HG02852 (cell line): ENCODE measurements around the gene ZNF525.
"Not testable (repeated sequence)": the region's sequence is repeated elsewhere in the genome, so short reads cannot be mapped to it uniquely, and the experiment has no call there.

ENCODE experiments used
- ATAC-seq: cut with Tn5 transposase; IDR thresholded peaks from one replicate; pipeline ENCODE4 v1.9.1; 2021; ENCODE audit warnings: mild to moderate bottlenecking, moderate library complexity; ENCODE audit not compliant: unreplicated experiment

Gene ZNF525

DNA sequence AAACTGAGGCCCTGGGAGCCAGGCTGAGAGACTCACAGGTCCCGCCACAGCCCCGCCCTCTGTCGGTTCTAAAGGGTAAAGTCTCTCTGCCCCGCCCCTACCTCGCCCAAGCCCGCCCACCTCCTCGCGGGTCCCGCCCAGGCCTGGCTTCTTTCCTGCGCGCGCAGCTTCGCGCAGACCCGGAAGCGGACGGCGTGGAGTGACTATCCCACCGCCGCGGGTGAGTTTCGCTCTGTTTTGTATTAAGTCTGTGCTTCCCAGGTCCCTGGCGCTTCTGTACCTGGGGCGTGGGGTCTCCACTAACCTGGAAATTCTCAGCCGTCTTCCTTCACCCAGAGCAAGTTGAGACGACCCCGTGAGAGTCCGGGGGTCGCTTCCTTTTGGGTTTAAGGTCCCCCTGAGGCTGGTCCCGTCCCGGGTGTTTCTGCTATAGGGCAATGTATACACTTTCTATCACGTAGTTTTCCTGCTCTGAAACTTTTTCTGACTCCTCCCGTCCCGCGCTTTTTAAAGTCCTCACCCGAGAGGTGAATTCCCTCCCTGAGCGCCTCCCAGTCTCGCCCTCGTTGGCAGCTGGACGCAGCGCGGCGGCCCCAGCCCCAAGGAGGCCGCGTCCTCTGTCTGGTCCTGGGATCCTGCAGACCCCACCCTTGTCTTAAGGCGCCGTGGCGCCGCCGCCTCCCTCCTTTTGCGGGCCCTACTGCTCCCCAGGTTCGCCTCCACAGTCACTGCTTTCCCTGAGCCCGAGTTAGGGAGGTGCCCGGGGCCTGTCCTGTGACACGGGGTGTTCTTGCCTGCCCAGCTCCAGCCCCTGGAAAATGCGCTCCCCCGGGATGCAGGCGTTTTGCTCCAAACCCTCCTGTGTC is 29.7 kb downstream of the ZNF525 start, which contains the start of gene ZNF765:
Gene ZNF765, plus strand, starts transcription at position 176 of the 866 bp plus-strand sequence. CDS start 2,867 bp downstream, outside the sequence.
- peak; percentile 77 for ATAC-seq

- ATAC-seq: not testable (repeated sequence)
These were observed 30.5 kb downstream of the ZNF525 start for GRCh38 chr19:53395840-53396524.

- no peak for ATAC-seq
These were observed 31.0 kb downstream of the ZNF525 start for GRCh38 chr19:53396525-53396868.

DNA sequence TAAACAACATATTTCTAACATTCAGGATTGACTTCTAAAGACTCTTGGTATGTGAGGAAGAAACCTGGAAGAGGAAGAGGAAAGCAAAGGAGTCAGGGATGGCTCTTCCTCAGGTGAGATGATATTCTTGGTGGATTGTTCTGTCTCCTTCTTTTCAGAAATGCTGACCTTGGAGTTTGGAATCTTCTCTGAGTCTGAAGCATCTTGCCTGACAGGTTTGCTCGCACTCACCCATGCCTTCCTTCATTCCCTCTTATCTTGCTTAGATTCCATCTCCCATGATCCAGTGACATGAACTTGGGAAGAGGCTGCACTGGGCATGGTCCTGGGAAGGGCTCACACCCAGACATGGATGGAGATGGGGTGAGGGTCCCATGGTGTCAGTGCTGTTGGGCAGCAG is 32.4 kb downstream of the ZNF525 start:
- not testable (repeated sequence) for ATAC-seq

GRCh38 chr19:53409505-53410204 is 44.1 kb downstream of the ZNF525 start:
- no peak for ATAC-seq

GRCh38 chr19:53420520-53421315 is 55.2 kb downstream of the ZNF525 start:
- not testable (repeated sequence) for ATAC-seq

- no peak for ATAC-seq
These were observed 57.0 kb downstream of the ZNF525 start for GRCh38 chr19:53422551-53422950.

DNA sequence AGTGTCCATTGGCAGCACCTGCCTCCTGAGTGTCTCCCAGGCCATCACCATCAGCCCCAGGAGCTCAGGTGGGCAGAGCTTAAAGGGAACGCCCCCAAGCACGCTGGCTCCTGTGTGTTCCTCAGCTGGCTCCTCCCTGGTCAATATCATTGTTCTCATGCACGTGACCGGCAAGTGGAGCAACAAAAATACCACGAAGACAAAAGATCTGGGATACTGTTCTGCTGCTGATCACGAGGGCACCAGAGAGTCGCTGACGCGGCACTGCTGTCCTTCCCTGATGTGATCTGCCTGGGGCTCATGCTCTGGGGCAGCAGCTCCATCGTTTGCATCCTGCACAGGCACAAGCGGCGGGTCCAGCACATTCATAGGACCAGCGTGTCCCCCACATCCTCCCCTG is 57.6 kb downstream of the ZNF525 start:
- ATAC-seq: not testable (repeated sequence)

DNA sequence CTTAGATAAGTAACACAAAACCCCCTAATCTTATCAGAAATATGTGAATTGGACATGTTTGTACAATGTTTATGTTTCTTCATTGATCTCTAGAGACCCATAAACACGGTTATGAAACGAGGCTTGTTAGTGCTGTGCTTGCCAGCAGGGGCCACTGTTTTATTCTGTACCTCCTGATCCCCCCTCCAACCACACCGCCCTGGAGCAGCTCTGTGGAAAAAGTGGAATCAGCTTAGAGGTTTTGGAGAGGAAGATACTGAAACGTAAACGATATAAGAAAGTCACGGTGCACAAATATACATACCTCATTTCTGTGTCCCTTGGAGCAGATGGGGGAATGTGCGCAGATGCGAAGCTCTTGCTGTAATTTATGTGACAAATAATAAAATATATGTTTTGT is 58.2 kb downstream of the ZNF525 start:
- ATAC-seq: not testable (repeated sequence)

- ATAC-seq: no peak
These were observed 59.6 kb downstream of the ZNF525 start for GRCh38 chr19:53424968-53425597.

DNA sequence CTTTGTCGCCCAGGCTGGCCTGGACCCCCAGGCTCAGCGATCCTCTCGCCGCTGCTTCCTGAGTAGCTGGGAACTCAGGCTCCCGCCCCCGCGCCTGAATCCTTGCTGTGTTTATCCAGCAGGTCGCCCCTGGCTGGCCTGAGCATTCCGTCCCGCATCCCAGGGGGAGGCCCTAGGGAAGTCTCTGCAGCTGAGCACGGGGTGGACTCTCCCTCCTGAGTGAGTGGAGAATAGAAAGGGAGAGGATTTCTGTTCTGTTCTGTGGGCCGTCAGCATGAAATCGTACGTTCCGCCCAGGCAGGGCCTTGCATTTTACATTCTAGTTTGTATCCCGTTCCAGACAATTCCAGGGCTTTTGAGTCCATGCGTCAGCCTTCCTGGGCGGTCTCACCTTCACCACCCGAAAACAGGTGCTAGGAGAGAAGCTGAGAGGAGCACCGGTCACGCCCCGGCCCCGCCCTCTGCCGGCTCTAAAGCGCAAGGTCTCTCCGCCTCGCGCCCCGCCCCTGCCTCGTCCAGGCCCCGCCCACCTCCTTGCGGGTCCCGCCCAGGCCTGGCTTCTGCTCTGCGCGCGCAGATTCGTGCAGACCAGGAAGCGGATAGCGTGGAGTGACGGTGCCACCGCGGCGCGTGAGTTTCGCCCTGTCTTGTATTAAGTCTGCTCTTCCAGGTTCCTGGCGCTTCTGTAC is 66.0 kb downstream of the ZNF525 start, which contains the start of gene ZNF761:
Gene ZNF761, plus strand, starts transcription at position 586 of the 689 bp plus-strand sequence. CDS start 15,285 bp downstream, outside the sequence.
- peak; percentile 86 for ATAC-seq

DNA sequence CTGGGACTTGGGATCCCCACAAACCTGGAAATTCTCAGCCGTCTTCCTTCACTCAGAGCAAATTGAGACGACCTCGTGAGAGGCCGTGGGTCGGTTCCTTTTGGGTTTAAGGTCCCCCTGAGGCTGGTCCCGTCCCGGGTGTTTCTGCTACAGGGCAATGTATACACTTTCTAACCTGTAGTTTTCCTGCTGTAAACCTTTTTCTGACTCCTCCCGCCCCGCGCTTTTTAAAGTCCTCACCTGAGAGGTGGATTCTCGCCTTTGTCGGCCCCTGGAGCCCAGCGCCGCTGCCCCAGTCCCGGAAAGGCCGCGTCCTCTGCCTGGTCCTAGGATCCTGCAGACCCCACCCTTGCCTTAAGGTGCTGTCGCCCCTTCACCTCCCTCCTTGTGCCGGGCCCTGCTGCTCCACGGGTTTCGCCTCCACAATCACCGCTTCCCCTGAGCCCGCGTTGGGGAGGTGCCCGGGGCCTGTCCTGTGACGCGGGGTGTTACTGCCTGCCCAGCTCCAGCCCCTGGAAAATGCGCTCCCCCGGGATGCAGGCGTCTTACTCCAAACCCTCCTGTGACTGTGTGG is 66.7 kb downstream of the ZNF525 start:
- ATAC-seq: peak; percentile 26
